Globus pallidus (tissue), 1 donor: ENCODE results near the gene FMNL1.

Experiments used
- DNase-seq: peaks from one replicate; pipeline ENCODE4 v3.0.0-alpha.2; 2015; ENCODE audit warnings: low spot score

The FMNL1 gene

GRCh38 chr17:45223539-45224528, 2.1 kb downstream of the FMNL1 start:
- DNase-seq = no peak

DNA sequence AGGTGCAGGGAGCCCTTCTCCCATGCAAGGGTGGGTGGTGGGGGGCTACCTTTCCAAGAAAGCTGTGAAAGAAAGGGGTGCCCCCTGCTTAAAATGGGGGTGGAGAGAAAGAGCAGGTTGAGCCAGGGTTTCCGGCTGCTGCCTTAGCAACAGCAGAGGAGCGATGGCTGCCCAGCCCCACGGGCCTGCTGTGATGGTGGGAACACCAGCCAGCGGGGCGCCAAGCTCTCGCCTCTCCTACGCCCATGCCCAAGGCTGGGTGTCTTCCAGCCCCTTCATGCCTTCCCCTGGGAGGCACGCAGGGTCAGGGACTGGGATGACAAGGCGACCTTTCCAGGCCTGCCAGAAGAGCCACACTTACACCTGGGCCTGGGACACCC, 3.0 kb downstream of the FMNL1 start:
- no peak for DNase-seq

- no peak for DNase-seq
Observed at GRCh38 chr17:45225051-45225700, 3.5 kb downstream of the FMNL1 start.

GRCh38 chr17:45225964-45226530, 4.4 kb downstream of the FMNL1 start:
- DNase-seq = peak; percentile 67

- no peak for DNase-seq
Observed at GRCh38 chr17:45226576-45226975, 4.9 kb downstream of the FMNL1 start.

DNA sequence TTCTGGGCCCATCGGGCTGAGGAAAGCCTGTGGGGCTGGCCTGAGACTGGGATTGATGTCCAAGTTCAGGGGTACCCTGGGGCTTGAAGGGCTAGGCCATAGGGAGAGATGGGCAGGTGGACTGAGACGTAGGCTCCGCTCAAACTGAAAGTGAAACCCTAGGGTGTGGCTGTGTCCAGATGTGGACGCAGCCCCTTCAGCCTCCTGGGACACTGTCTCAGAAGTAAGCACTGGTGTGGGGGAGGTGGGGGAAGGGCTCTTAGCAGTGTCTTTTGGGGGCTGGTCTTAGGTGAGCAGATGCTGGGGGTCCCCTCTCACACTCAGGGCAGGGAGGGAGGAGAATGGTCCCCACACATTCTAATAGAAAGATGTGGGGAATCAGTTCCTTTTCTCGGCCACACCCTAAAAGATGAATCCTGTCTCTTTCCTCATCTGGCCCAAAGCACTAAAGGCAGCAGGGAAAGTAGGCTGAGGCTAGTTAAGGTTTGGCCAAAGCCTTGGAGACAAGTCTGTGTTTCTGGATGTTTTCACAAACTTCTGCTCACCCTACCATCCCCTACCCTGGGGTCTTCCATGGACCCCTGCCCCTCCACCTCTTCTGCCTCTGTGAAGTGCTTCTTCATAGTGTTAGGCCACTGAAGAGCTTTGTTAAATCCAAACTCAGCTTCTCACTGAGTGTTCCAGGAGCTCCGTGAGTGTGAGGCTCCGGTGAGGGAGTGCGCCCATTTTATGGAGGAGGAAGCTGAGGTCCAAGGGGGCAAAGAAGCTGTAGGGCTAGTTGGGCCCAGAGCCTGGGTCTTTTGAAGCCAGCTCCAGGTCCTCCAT, 5.6 kb downstream of the FMNL1 start:
- no peak for DNase-seq

DNA sequence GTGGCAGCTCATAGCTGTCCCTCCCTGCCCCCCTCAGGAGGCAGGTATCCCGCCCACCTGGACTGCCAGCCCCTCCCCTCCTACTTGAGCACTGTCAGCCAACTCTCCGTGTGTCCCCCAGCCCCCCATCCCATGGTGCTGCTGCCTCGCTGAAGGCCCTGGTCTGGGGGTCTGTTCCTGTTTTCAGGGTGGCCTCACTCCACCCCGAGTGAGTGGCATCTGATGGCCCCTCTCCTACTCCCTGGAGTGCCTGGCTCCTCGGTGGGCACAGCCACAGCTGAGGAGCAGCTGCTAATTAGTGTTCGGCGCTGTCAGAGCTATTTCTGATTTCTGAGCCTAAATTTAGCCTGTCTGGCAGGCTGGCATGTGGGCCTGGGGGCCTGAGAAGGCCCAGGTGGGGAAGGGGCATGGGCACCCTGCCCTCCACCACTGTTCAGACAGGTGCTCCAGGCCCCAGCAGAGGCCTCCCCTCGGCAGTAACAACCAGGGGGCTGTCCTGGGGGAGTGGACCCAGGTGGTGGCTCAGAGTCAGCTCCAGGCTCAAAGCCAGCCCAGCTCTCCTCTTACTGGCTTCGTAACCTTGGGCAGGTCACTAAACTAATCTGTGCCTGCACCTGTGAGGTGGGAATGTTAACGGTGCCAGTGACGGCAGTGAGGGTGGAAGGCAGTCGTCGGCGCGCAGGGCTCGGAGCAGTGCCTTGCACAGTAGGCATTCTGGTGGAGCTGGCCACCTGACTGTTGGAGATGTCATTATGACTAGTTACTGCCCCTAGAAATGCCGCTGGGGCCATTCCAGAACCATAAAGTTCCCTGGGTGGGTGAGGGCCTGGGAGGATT, 6.5 kb downstream of the FMNL1 start:
- no peak for DNase-seq

DNA sequence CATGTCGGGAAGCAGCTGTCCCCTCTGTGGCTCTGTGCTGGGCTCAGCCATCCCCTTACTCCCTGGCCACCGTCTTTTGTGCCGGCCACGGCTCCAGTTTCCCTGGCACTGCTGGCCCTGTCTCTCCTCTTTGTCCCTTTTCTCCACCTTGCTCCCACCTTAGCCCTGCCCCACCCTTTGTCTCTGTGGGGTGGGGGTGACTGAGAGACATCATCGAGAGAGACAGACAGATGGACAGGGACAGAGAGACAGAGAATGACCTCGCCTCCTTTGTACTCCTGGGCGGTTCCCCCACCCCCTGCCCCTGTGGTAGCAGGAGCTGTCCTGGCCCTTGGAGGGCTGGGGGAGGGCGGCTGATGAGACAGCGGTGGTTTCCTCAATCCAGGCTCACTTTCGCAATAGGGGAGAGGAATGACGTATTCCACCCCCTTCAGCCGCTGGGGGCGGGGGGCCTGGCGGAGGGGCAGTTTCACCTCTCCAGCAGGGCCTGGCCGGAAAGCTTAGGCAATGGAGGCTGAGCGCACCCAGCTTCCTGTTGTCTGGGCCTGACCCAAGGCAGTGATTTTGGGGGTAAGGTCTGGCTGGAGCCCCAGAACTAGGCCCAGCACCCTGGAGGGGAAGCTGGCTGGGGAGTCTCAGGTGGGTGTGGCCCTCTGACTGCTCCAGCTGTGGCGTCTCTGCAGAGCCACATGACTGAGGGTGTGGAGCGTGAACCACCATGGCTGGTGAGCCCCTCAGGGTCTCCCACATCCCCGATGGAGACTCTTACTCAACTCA, 7.3 kb downstream of the FMNL1 start:
- DNase-seq = peak; percentile 68

DNA sequence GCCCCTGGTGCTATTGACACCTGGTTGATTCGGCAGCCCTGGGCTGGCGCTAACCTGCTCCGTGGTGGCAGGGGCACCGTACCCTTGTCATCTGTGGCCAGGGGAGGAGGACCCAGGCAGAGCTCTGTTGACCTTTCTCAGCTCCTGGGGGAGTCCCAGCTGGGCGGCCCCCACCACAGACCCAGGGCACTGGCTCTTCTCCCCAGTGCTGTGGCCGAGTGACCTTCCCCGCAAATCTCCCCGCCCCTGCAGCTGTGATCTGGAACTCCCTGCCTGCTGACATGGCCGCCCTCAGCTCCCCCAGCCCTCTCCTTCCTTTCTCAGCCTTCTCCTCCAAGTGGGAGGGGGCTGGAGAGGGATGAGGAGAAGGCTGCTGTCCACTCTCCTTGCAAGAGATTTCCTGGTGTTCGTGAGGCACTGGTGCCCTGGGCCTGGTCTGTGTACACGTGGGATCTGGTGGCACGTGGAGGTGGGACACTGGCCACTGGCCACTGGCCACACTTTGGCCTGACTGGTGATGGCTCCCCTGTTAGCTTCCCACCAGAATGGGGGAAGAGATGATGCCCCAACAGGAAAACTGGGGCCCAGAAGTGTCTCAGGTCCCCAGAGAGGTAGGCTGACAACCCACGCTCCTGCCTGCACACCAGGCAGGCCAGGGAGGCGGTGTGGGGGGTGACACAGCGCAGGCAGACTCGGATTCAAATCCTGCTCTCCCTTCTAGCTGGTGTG, 8.2 kb downstream of the FMNL1 start:
- DNase-seq = no peak

DNA sequence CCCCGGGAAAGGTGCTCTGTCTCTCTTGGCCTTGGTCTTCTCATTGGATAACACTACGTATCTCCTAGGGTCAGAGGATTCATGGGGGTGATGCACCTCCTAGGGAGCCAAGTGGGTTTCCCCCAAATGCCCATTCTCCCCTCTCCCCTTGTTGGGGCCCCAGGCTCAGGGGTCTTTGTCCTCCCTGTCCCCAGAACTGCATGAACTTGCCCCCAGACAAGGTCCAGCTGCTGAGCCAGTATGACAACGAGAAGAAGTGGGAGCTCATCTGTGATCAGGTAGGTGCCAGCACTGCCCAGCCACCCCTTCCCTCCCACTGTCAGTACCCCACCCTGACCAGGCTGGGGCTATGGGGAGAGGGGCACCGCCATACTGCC, 8.7 kb downstream of the FMNL1 start:
- DNase-seq = no peak

DNA sequence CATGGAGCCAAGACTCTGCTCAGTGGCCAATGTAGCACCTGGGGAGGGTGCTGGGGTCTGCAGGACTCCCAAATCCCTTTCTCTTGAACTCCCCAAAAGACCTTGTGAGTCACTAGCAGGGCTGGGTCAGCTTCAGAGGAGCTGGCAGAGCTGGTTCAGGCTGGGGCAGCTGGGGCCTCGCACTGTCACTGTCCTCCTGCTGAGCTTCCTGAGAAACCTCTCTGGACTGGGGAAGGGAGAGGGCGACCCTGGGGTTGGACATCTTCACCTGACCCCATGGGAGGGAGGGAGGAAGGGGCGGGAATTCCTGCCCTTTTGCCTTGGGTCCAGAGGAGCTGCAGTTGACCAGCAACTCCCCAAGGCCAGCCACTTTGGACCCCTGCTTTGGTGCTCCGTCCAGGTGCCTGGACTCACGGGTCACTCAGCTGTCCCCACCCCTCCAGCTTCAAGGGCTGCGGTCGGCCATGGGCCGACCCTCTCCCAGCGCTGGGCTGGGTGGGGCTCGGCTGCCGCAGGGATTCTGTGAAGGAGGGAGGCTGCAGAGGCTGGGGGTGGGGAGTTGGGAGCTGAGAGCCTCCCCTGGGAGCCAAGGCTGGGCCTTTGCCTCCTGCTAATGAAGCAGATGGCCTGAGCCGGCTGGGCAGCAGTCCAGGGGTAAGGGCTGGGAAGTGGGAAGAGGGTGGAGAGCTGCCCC, 9.2 kb downstream of the FMNL1 start:
- no peak for DNase-seq

GRCh38 chr17:45231481-45232116, 9.9 kb downstream of the FMNL1 start:
- DNase-seq = no peak

DNA sequence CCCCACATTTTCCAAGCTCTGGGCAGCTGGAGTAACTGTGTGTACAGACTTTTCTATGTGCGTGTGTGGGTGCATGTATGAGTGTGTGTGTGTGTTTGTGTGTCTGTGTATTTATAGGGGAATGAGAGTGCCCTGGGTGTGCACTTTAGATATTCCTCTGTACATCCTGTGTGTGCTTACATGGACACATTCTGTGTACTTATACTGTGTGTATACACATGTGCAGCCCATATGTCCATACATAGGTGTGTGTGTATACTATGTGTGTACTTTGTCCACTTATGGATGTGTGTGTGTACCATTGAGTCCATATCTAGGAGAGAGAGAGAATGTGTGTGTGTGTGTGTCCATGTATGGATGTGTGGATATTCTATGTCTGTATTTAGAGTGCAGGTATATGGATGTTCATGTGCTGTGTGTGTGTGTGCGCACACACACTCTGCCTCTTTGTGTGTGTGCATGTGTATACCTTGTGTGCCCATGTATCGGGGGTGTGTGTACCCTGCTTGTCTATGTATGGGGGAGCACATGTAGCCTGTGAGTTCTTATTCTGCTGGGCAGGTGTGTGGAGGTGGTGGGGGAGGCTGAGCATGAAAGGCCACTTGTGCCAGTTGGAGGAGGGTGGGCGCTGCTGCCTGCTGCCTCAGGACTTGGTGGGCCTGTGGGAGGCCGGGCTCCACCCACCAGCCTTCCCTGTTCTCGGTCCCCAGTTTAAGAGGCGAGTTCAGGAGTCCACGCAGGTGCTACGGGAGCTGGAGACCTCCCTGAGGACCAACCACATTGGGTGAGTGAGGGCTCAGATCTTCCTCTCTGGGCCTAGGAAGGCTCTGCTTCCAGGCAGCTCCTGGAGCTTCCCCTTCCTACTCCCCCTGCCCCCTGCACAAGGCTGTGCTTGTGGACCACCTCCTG, 11.1 kb downstream of the FMNL1 start:
- no peak for DNase-seq

DNA sequence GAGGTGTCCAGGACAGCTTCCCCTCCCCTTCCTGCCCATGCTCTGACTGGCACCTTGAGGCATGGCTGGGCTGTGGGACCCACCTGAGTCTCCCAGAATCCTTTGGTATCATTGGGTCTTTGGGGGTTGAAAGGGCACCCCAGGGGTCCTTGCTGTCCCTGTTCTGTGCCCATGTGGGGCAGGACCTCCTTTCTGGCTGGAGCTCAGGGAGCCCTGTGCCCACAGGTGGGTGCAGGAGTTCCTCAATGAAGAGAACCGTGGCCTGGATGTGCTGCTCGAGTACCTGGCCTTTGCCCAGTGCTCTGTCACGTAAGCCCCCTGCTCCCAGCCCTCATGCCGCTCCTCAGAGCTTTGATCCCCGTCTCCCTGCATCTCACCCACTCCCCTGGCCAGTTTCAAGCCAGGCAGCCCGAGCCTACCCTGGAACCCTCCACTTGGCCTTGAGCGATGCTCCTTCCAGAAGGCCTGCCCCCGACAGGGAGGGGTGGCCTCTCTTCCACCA, 11.8 kb downstream of the FMNL1 start:
- no peak for DNase-seq

DNA sequence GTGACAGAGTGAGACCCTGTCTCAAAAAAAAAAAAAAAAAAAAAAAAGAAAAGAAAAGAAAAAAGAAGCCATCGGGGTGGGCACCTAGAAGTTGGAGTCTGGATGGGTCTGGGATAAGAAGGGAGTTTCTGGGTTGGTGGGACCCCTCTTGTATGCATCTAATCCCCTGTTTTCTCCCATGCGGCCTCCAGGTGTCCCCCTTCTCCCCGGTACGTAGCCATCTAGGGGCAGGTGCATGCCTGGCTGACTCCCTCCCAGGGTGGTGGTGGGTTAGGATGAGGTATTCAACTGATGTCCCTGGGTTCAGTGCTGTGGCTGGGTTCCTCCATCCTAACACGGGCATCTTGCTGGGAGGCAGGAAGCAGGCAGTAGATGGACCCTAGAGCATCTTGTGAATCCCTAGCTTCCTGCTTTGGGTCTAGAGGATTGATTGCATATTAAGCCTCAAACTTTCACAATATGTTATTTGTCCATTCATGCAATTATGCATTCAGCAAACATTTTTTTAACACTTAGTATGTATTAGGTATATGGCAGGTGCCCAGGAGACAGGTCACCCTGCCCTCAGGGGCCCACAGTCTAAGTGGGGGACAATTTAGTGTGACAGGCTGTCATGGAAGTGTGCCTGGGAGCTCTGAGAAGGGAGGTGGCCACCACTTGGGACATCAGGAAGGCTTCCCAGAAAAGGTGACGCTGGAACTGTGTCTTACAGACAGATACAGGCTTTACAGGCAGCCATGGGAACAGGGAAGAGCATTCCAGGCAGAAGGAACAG, 13.1 kb downstream of the FMNL1 start:
- no peak for DNase-seq

DNA sequence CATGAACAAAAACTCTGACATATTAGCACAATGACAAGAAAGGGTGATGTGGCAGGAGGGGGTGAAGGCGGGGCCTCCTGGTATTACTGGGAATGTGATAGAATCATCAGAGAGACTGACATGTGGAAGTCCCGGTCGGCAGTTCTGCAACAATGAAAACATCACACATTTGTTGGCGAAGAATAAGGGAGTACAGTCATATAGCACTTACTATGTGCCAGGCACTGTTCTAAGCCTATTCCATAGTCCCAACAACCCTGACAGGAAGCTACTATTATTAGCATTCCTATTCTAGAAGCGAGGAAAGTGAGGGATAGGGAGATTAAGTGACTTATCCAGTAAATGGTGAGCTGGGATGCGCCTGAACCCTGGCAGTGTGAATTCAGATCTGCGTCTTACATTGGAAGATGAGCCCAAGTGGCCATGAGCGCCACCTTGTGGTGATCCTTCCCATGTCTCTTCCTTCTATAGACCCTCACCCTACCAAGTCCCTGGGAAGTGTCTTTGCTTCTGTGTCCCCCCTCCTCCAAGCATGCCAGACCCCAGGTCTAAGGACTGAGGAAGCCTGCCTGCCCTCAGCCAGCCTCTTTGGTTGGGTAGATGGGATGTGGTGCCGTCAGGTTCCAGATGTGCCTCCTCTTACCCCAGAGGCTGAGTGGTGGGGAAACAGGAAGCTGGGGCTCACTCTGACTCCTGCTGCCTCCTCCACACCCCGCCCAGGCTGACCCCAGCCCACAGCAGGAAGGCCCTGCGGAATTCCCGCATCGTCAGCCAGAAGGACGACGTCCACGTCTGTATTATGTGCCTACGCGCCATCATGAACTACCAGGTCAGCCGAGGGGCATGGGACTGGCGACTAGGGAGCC, 14.0 kb downstream of the FMNL1 start:
- DNase-seq = peak; percentile 49
